Measurements from ENCODE around the gene PPFIA1. TPM values are rescaled to one million over a fixed set of nuclear protein-coding genes. Genes with fewer than 3 reads are reported as not detected.

The PPFIA1 gene
- total RNA-seq, 2 experiments from 2014 or later: 34.6 to 53.9 TPM

DNA sequence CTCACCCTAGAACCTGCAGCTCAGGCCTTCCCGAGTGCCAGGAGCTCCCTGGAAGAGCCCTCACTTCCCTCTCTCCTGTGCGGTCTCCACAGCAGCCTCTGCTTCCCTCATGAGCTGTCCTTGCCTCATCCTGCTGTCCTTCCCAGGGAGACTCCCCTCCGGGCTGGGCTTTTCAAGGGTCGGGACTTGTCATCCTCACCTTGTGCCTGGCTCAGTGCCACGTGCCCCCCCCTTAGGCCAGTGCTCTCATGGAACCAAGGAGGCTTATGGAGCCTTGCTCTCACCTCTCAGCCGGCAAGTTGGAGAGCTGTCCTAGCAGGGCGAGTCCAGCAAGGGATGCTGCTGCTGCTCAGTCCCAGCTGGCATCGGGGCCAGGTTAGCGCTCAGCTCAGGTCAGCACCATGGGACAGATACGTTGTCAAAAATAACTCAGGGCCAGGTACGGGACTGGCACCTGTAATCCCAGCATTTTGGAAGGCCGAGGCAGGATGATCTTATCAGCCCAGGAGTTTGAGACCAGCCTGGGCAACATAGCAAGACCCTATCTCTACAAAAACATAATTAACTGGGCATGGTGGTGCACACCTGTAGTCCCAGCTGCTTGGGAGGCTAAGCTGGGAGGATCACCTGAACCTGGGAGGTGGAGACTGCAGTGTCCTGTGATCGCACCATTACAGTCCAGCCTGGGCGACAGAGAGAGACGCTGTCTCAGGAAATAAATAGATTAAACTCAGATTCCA, 141.4 kb downstream of the PPFIA1 start:
- no peaks in the 10 kb centered on the region for H3K9me2 ChIP-seq (ENCODE audit: insufficient read depth, low read length)
- POLR2A ChIA-PET: no interaction called here
- no peak overlapping the region for H2AFZ ChIP-seq (ENCODE audit: low read length)
- TF ChIP-seq EZH2phosphoT487 (IDR thresholded peaks at IDR 0.05; ENCODE audit: borderline replicate concordance, low read depth, low read length): no peak
- TF ChIP-seq, protein P1, sequence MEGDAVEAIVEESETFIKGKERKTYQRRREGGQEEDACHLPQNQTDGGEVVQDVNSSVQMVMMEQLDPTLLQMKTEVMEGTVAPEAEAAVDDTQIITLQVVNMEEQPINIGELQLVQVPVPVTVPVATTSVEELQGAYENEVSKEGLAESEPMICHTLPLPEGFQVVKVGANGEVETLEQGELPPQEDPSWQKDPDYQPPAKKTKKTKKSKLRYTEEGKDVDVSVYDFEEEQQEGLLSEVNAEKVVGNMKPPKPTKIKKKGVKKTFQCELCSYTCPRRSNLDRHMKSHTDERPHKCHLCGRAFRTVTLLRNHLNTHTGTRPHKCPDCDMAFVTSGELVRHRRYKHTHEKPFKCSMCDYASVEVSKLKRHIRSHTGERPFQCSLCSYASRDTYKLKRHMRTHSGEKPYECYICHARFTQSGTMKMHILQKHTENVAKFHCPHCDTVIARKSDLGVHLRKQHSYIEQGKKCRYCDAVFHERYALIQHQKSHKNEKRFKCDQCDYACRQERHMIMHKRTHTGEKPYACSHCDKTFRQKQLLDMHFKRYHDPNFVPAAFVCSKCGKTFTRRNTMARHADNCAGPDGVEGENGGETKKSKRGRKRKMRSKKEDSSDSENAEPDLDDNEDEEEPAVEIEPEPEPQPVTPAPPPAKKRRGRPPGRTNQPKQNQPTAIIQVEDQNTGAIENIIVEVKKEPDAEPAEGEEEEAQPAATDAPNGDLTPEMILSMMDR (conservative IDR thresholded peaks at IDR 0.05; ENCODE audit: low read length): no peak
- no peak overlapping the region for H3K4me3 ChIP-seq (ENCODE audit: low read depth, low read length, poor library complexity, severe bottlenecking)
- intact Hi-C loops (cut with micrococcal nuclease; ENCODE audit: unreplicated experiment): no loop called here
- no peaks in the 10 kb centered on the region for H4K20me1 ChIP-seq (ENCODE audit: insufficient read depth, low read length)
- no peak overlapping the region for H3K4me2 ChIP-seq (ENCODE audit: low read length)
- no peaks in the 10 kb centered on the region for H3K4me1 ChIP-seq (ENCODE audit: insufficient read depth, low read length, poor library complexity, severe bottlenecking)
- CTCF ChIA-PET (ENCODE audit: unreplicated experiment): no interaction called here
- H3K36me3 ChIP-seq (ENCODE audit: insufficient read depth, low read length): no peaks in the 10 kb centered on the region
- no peak for DNase-seq (ENCODE audit: low spot score)
- BruUV-seq (replicated peaks): no TSS peak
- H3K9me3 ChIP-seq (ENCODE audit: low read length): no peaks in the 10 kb centered on the region
- no peaks in the 10 kb centered on the region for H3K79me2 ChIP-seq (ENCODE audit: insufficient read depth, low read depth, low read length)
- H3K27ac ChIP-seq (ENCODE audit: low read depth, low read length, poor library complexity, severe bottlenecking): no peak overlapping the region

DNA sequence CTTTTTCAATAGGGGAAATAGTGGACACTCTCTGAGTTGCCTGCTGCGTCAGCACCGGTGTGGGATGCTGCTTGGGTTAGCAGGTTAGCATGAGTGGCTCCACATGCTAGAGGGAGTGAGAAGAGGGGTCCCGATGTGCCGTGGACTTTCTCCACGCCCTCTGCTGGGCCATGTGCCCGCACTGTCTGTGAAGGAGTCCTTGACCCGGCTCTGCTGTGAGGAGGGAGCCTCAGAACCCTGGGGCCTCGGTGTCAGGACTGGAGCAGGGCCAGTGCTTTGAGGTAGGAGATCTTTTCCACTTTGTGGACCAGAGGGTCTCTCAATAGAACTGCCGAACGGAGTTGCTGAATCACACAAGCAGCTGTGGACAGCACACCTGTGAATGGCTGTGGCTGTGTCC, 142.7 kb downstream of the PPFIA1 start:
- H3K4me1 ChIP-seq (ENCODE audit: insufficient read depth, low read length, poor library complexity, severe bottlenecking): no peaks in the 10 kb centered on the region
- H3K9me3 ChIP-seq (ENCODE audit: low read length): no peaks in the 10 kb centered on the region
- no peaks in the 10 kb centered on the region for H3K36me3 ChIP-seq (ENCODE audit: insufficient read depth, low read length)
- H2AFZ ChIP-seq (ENCODE audit: low read length): no peak overlapping the region
- H3K4me3 ChIP-seq (ENCODE audit: low read depth, low read length, poor library complexity, severe bottlenecking): no peak overlapping the region
- BruUV-seq (replicated peaks): no TSS peak
- H3K9me2 ChIP-seq (ENCODE audit: insufficient read depth, low read length): no peaks in the 10 kb centered on the region
- no peaks in the 10 kb centered on the region for H3K79me2 ChIP-seq (ENCODE audit: insufficient read depth, low read depth, low read length)
- no peak overlapping the region for H3K4me2 ChIP-seq (ENCODE audit: low read length)
- ChIA-PET CTCF (ENCODE audit: unreplicated experiment) (no interaction called here), POLR2A (no interaction called here)
- no peak overlapping the region for H3K27ac ChIP-seq (ENCODE audit: low read depth, low read length, poor library complexity, severe bottlenecking)
- intact Hi-C loops (cut with micrococcal nuclease; ENCODE audit: unreplicated experiment): no loop called here
- no peak for DNase-seq (ENCODE audit: low spot score)
- H4K20me1 ChIP-seq (ENCODE audit: insufficient read depth, low read length): no peaks in the 10 kb centered on the region
- TF ChIP-seq, protein P1 (conservative IDR thresholded peaks at IDR 0.05; ENCODE audit: low read length): no peak
- no peak for TF ChIP-seq EZH2phosphoT487 (IDR thresholded peaks at IDR 0.05; ENCODE audit: borderline replicate concordance, low read depth, low read length)

DNA sequence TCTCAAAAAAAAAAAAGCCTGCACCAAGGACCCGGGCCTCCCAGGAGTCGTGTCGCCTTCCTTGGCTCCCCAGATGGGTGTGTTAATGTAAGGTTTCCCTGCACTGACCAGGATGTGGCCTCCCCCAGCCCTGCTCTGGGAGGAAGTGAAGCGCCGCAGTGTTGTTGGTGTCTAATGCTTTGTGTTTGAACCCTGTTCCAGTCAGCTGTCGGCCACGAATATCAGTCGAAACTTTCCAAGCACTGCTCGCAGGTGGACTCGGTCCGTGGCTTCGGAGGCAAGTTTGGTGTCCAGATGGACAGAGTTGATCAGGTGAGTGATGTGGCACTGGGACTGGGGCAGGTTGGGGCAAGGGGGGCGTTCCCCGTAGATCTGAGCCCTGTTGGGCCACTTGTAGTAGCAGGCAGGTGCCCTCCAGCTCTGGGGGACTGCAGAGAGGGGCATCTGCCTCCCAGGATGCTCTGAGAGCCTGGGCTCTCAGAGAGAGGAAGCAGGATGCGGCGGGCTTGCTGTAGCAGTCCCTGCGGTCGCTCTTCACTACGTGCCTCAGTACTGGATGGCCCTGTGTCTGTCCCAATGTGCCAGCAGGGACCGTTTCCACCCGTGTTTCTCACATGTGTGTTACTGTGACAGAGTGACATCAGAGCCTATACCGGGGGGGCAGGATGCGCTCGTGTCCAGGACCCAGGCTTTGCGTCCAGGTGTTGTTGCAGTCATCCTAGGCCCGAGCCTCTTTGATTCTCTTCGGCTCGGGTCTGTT, 144.0 kb downstream of the PPFIA1 start:
- BruUV-seq (replicated peaks): no TSS peak
- no peaks in the 10 kb centered on the region for H3K9me3 ChIP-seq (ENCODE audit: low read length)
- H3K9me2 ChIP-seq (ENCODE audit: insufficient read depth, low read length): no peaks in the 10 kb centered on the region
- H2AFZ ChIP-seq (ENCODE audit: low read length): no peak overlapping the region
- no peak overlapping the region for H3K4me2 ChIP-seq (ENCODE audit: low read length)
- H4K20me1 ChIP-seq (ENCODE audit: insufficient read depth, low read length): no peaks in the 10 kb centered on the region
- intact Hi-C loops (cut with micrococcal nuclease; ENCODE audit: unreplicated experiment): no loop called here
- no peak overlapping the region for H3K4me3 ChIP-seq (ENCODE audit: low read depth, low read length, poor library complexity, severe bottlenecking)
- H3K79me2 ChIP-seq (ENCODE audit: insufficient read depth, low read depth, low read length): no peaks in the 10 kb centered on the region
- H3K36me3 ChIP-seq (ENCODE audit: insufficient read depth, low read length): no peaks in the 10 kb centered on the region
- no peaks in the 10 kb centered on the region for H3K4me1 ChIP-seq (ENCODE audit: insufficient read depth, low read length, poor library complexity, severe bottlenecking)
- no peak overlapping the region for H3K27ac ChIP-seq (ENCODE audit: low read depth, low read length, poor library complexity, severe bottlenecking)
- TF ChIP-seq, protein P1 (conservative IDR thresholded peaks at IDR 0.05; ENCODE audit: low read length): no peak
- TF ChIP-seq EZH2phosphoT487 (IDR thresholded peaks at IDR 0.05; ENCODE audit: borderline replicate concordance, low read depth, low read length): no peak
- POLR2A ChIA-PET: no interaction called here
- CTCF ChIA-PET (ENCODE audit: unreplicated experiment): no interaction called here
- DNase-seq (ENCODE audit: low spot score): no peak
